RKO (cell line): ENCODE measurements around the gene KIF19.

Experiments
- DNase-seq: peaks from one replicate; pipeline ENCODE4 v3.0.0-alpha.2; 2016; ENCODE audit warnings: low spot score

Gene KIF19

GRCh38 chr17:74362810-74363498, 36.9 kb downstream of the KIF19 start:
- DNase-seq, result no peak

GRCh38 chr17:74367206-74367605, 41.2 kb downstream of the KIF19 start, which contains the start of gene GPR142:
Gene GPR142, plus strand, starts transcription at chr17:74367506. Its CDS starts 2,035 bp downstream, at chr17:74369541.
- DNase-seq, result no peak

- DNase-seq, result peak; percentile 52
These were observed 42.5 kb downstream of the KIF19 start for GRCh38 chr17:74368341-74369081.

- no peak for DNase-seq
These were observed 43.2 kb downstream of the KIF19 start for GRCh38 chr17:74369221-74369620.

GRCh38 chr17:74369665-74370490, 43.9 kb downstream of the KIF19 start:
- no peak for DNase-seq

GRCh38 chr17:74371653-74372147, 45.7 kb downstream of the KIF19 start:
- no peak for DNase-seq

- DNase-seq, result no peak
These were observed 46.4 kb downstream of the KIF19 start for GRCh38 chr17:74372426-74372825.

- no peak for DNase-seq
These were observed 48.0 kb downstream of the KIF19 start for GRCh38 chr17:74373838-74374606.

- no peak for DNase-seq
These were observed 48.8 kb downstream of the KIF19 start for GRCh38 chr17:74374858-74375257.

GRCh38 chr17:74379495-74380085, 53.6 kb downstream of the KIF19 start:
- DNase-seq, result peak; percentile 68

- no peak for DNase-seq
These were observed 54.3 kb downstream of the KIF19 start for GRCh38 chr17:74380086-74380958.

- DNase-seq, result no peak
These were observed 55.2 kb downstream of the KIF19 start for GRCh38 chr17:74380959-74381808.

GRCh38 chr17:74383141-74383540, 57.1 kb downstream of the KIF19 start:
- DNase-seq, result no peak

GRCh38 chr17:74385201-74385600, 59.2 kb downstream of the KIF19 start:
- no peak for DNase-seq

- no peak for DNase-seq
These were observed 60.4 kb downstream of the KIF19 start for GRCh38 chr17:74386386-74386785.

- no peak for DNase-seq
These were observed 61.6 kb downstream of the KIF19 start for GRCh38 chr17:74387365-74388218.

GRCh38 chr17:74389084-74389753, 63.2 kb downstream of the KIF19 start:
- no peak for DNase-seq
